COR-L47 (cell line): ENCODE data around the gene FAM237A.

Experiments
- DNase-seq: peaks from one replicate; lab custom pipeline; 2025; lab: John Stamatoyannopoulos, UW

The FAM237A gene

GRCh38 chr2:206692971-206693370 is 50.7 kb downstream of the FAM237A start:
- DNase-seq, result no peak

DNA sequence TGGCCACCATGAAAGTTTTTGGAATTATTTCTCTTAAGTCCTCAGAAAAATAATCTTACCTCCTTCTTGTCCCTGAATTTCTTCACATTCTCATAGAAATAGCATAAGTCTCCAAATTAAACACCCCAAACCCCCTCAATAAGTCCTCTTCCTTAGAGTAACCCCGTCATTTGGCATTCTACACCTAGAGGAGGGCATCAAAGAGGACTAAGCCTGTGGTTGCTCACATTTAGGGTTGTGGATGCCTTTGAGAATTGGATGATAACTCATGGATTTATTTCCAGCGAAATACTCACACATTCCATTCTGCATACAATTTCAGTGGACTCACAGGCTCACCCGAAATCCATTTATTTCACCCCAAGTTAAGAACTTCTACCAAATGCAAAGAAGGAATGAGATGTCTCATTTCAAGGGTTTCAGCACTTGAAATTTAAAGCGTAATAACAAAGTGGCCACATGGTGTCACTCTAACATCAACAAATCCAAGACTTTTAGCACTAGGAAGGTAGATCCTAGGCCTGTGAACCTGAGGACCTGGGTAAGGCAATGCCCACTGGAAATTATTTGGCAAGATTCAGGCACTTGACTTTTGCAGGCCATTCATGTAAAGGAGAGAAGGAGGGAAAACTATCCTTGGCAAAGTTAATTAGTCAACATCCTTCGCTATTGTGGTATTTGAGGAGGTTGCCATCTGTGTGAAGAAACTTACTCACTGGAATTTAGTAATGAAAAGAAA is 51.3 kb downstream of the FAM237A start:
- peak; percentile 64 for DNase-seq

DNA sequence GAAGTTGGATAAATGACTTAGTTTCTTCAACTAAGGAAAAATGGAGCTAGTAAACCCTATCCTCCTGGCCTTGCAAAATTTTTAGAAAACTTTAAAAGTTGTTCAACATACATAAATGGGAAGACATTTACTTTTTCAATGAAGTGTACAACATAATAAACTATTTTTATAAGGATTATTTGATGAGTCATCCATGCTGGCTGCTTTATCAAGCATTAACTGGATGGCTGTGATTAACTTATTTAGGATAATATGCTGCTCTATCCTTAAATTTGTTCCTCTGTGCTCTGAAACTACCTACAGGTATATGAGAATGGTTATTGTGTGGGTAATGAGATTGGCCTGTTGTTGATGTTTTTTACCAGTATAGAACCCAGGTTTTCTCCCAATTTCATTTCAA is 54.6 kb downstream of the FAM237A start:
- DNase-seq, result no peak

DNA sequence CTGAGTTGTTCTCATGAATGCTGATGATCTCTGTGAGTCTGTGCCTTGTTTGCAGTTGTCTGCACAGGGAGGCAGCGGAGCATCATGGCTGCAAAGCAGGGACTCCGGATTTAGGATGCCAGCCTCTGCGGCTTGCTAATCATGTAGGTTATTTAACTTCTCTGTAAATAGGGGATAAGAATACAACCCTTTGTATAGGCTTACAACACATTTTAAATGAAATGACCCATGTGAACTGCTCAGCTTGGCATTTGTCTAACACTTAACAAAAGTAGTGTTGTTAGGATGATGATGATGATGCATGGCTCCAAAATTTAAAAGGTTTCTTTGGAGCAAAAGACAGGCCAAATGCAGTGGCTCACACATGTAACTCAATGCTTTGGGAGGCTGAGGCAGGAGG is 56.5 kb downstream of the FAM237A start:
- DNase-seq, result no peak
